ENCODE results near the gene ZNF750. TPM values are rescaled to one million over a fixed set of nuclear protein-coding genes. Genes with fewer than 3 reads are reported as not detected.

ZNF750 gene
- total RNA-seq, 8 experiments from 2014 or later = 0.07 to 2.5 (median 0.42) TPM

- Histone ChIP-seq H3K4me1 (replicated peaks in 1 of 2) (peaks cover 20 to 22% of the 10 kb centered on the region in 2 donors), H3K4me3 (no peak overlapping the region), H3K27ac (no peak overlapping the region)
- no peak for ATAC-seq (replicated peaks in 6 of 8)
- in situ Hi-C loops (cut with MboI; ENCODE audit: low pct_unique_long_range_greater_than_20kb in 2 of 9, low sequenced_read_pairs in 9 of 9, unreplicated experiment in 9 of 9) = no loop called here
- 84 to 100% (median 99%) methylated on average over 1 to 17 of the region's 35 CpGs; no CpG with 5 or more reads in 7 of the 10 experiments for WGBS, 10 experiments
Observed at GRCh38 chr17:82870091-82870491, 30.3 kb upstream of the ZNF750 start.

DNA sequence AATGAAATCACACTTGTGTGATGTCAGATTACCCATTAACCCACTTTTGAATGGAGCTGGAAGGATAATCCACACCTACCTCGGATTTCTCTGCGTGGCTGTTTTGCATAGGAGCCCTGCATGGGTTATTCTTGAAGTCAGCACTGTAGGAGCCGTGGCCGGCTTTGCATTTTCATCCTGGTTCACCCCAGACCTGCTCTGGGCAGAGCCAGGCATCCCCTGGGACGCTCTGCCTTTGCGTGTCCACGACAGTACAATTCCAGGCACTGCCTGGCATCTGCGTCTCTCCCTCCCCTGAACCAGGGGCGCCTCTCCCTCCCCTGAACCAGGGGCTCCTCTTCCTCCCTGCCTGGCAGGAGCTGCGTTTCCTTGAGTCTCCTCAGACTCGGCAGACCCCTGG, 29.7 kb upstream of the ZNF750 start:
- in situ Hi-C loops (cut with MboI; ENCODE audit: low pct_unique_long_range_greater_than_20kb in 2 of 9, low sequenced_read_pairs in 9 of 9, unreplicated experiment in 9 of 9) = no loop called here
- ATAC-seq (replicated peaks in 6 of 8) = peak in 1 of 8 experiments; percentile 12
- Histone ChIP-seq H3K27ac (no peak overlapping the region), H3K4me3 (no peak overlapping the region), H3K4me1 (replicated peaks in 1 of 2) (peaks cover 20 to 28% of the 10 kb centered on the region in 2 donors)
- WGBS, 10 experiments = 40 to 97% (median 60%) methylated on average over 1 to 5 of the region's 11 CpGs; no CpG with 5 or more reads in 4 of the 10 experiments

GRCh38 chr17:82868715-82869131, 28.9 kb upstream of the ZNF750 start:
- H3K27ac ChIP-seq = no peak overlapping the region
- peaks cover 28 to 36% of the 10 kb centered on the region in 2 donors for H3K4me1 ChIP-seq (replicated peaks in 1 of 2)
- H3K4me3 ChIP-seq = no peak overlapping the region
- WGBS, 10 experiments = 84 to 95% (median 88%) methylated on average over 3 to 14 of the region's 21 CpGs; no CpG with 5 or more reads in 3 of the 10 experiments
- peak in 1 of 8 experiments; percentile 33 for ATAC-seq (replicated peaks in 6 of 8)
- in situ Hi-C loops (cut with MboI; ENCODE audit: low pct_unique_long_range_greater_than_20kb in 2 of 9, low sequenced_read_pairs in 9 of 9, unreplicated experiment in 9 of 9) = no loop called here

DNA sequence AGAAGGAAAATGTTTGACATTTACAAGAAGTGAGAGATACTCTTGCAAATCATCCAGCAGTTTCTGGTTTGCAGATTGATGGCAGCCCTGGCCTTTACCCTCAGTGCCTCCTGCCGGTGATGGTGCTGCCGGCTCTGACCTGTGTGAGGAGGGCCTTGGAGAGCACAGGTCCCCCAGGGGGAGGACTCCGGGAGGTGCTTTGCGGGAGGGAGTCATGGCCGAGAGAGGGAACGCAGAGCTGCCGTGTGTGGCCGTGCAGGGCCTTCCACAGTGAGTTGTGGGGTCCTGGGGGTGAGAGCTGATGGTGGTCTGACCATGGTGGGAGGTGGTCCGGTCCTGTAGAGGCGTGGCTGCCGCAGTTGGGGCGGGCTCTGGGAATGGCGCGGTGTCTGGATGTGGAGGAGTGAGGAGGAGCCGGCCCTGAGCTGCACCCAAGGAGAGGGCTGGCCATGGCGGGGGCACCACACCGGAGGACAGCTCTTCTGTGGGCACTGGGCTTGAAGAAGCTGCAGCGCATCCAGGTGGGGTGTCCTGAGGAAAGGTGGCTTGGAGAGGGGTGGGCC, 28.0 kb upstream of the ZNF750 start:
- WGBS, 10 experiments = 78 to 97% (median 87%) methylated on average over 3 to 7 of the region's 18 CpGs; no CpG with 5 or more reads in 7 of the 10 experiments
- Histone ChIP-seq H3K4me1 (replicated peaks in 1 of 2) (peaks cover 30 to 40% of the 10 kb centered on the region in 2 donors), H3K27ac (peak overlapping the region in 1 of 2 donors; percentile 71), H3K4me3 (no peak overlapping the region)
- in situ Hi-C loops (cut with MboI; ENCODE audit: low pct_unique_long_range_greater_than_20kb in 2 of 9, low sequenced_read_pairs in 9 of 9, unreplicated experiment in 9 of 9) = no loop called here
- ATAC-seq (replicated peaks in 6 of 8) = no peak

DNA sequence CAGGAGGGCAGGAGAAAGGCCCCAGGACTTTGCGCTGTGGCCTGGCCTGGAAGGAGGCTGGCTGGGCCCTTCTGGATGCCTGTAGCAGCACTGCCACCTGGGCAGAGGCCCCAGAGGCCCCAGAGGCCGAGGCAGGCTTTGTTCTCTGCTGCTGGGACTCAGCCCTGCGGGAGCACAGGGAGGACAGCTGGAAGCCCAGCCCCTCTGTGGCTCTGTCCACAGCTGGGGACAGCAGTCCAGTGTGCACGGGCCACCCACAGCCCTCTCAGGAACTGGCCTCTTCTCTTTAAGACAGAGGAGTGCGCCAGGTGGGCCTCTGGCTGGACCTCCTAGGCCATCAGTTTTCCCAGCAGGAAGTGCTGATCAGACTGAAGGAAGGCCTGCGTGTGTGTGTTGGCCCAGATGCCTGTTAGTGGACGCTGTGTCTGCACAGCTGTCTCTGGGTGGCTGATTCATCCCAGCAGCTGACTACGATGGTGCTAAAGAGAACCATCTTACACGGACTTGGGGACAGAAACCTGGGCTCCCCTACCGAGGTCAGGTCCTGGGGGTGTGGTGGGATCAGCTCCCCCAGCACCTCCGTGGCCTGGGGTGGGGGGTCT, 26.9 kb upstream of the ZNF750 start:
- Histone ChIP-seq H3K27ac (peak overlapping the region; percentile 17 to 71), H3K4me1 (replicated peaks in 1 of 2) (peaks cover 33 to 40% of the 10 kb centered on the region in 2 donors), H3K4me3 (no peak overlapping the region)
- ATAC-seq (replicated peaks in 6 of 8) = peak; percentile 22 to 80 (median 71)
- WGBS, 10 experiments = 58 to 82% methylated on average over 2 to 4 of the region's 11 CpGs; no CpG with 5 or more reads in 8 of the 10 experiments
- in situ Hi-C loops (cut with MboI; ENCODE audit: low pct_unique_long_range_greater_than_20kb in 2 of 9, low sequenced_read_pairs in 9 of 9, unreplicated experiment in 9 of 9) = no loop called here

GRCh38 chr17:82865774-82866395, 26.1 kb upstream of the ZNF750 start:
- in situ Hi-C loops (cut with MboI; ENCODE audit: low pct_unique_long_range_greater_than_20kb in 2 of 9, low sequenced_read_pairs in 9 of 9, unreplicated experiment in 9 of 9) = no loop called here
- Histone ChIP-seq H3K27ac (peak overlapping the region in 1 of 2 donors; percentile 71), H3K4me3 (no peak overlapping the region), H3K4me1 (replicated peaks in 1 of 2) (peaks cover 33 to 40% of the 10 kb centered on the region in 2 donors)
- 60 to 100% (median 78%) methylated on average over 2 to 7 of the region's 9 CpGs; no CpG with 5 or more reads in 1 of the 10 experiments for WGBS, 10 experiments
- ATAC-seq (replicated peaks in 6 of 8) = no peak

GRCh38 chr17:82865274-82865673, 25.5 kb upstream of the ZNF750 start:
- H3K27ac ChIP-seq = peak overlapping the region in 1 of 2 donors; percentile 5
- ATAC-seq (replicated peaks in 6 of 8) = no peak
- WGBS, 10 experiments = 80 to 100% (median 85%) methylated on average over 1 to 10 of the region's 23 CpGs; no CpG with 5 or more reads in 5 of the 10 experiments
- in situ Hi-C loops (cut with MboI; ENCODE audit: low pct_unique_long_range_greater_than_20kb in 2 of 9, low sequenced_read_pairs in 9 of 9, unreplicated experiment in 9 of 9) = no loop called here
- H3K4me1 ChIP-seq (replicated peaks in 1 of 2) = peaks cover 33 to 40% of the 10 kb centered on the region in 2 donors
- no peak overlapping the region for H3K4me3 ChIP-seq

DNA sequence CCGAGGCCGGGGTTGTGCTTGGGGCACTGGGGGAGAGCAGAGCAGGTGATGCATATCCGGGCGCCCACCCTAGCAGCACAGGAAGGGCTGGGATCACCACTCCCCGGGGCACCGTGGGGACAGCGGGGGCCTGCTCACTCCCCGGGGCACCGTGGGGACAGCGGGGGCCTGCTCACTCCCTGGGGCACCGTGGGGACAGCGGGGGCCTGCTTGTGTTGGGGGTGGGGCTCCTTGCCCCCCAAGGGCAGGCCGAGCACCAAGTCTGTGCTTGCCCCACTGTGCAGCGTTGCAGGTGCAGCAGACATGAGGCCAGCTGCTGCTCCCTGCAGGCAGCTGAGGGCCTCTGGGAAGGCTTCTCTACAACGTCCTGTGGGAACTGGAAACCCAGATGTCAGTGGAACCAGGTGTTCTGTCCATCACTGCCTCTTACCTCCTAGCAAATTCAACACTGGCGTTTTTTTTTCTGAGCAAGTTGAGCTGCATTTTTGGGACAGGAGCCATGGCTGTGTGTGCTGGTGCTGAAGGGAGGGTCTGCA, 25.0 kb upstream of the ZNF750 start:
- 94 to 100% methylated on average over 1 to 5 of the region's 16 CpGs; no CpG with 5 or more reads in 8 of the 10 experiments for WGBS, 10 experiments
- ATAC-seq (replicated peaks in 6 of 8) = no peak
- Histone ChIP-seq H3K4me3 (no peak overlapping the region), H3K27ac (peak overlapping the region; percentile 5 to 22), H3K4me1 (replicated peaks in 1 of 2) (peaks cover 33 to 40% of the 10 kb centered on the region in 2 donors)
- in situ Hi-C loops (cut with MboI; ENCODE audit: low pct_unique_long_range_greater_than_20kb in 2 of 9, low sequenced_read_pairs in 9 of 9, unreplicated experiment in 9 of 9) = no loop called here

- peak; percentile 59 to 82 (median 73) for ATAC-seq (replicated peaks in 6 of 8)
- Histone ChIP-seq H3K4me3 (no peak overlapping the region), H3K27ac (peak overlapping the region in 1 of 2 donors; percentile 22), H3K4me1 (replicated peaks in 1 of 2) (peaks cover 33 to 42% of the 10 kb centered on the region in 2 donors)
- in situ Hi-C loops (cut with MboI; ENCODE audit: low pct_unique_long_range_greater_than_20kb in 2 of 9, low sequenced_read_pairs in 9 of 9, unreplicated experiment in 9 of 9) = no loop called here
- 17 to 94% (median 56%) methylated on average over 2 to 13 of the region's 18 CpGs; no CpG with 5 or more reads in 2 of the 10 experiments for WGBS, 10 experiments
Observed at GRCh38 chr17:82863941-82864712, 24.3 kb upstream of the ZNF750 start.

DNA sequence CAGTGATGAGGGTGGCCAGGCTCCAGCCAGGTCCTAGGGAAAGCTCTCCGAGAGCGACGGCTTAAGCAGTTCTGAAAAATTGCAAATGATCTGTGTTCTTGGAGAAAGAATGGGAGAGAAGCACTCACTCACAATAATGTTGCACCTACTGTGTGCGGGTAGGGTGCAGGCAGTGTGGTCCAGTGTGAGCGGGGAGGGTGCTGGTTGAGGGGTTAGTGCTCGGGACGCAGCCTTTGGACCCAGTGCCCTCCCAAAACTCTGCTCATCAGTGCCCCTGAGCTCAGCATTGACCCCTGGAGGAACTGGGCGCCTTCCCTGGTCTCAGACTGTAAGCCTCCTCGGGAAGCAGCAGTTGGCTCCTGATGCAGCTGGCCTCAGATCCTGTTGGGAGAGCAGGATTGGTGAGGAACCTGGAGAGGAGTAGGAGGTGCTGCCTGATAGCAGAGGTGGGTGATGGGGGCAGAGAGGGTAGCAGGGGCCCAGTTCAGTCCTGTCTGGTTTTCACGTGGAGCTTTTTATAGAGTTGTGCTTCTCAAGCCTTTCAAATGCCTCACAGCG, 23.6 kb upstream of the ZNF750 start:
- WGBS, 10 experiments = 14 to 100% (median 81%) methylated on average over 1 to 6 of the region's 11 CpGs; no CpG with 5 or more reads in 2 of the 10 experiments
- peak overlapping the region in 1 of 2 donors; percentile 22 for H3K27ac ChIP-seq
- in situ Hi-C loops (cut with MboI; ENCODE audit: low pct_unique_long_range_greater_than_20kb in 2 of 9, low sequenced_read_pairs in 9 of 9, unreplicated experiment in 9 of 9) = no loop called here

DNA sequence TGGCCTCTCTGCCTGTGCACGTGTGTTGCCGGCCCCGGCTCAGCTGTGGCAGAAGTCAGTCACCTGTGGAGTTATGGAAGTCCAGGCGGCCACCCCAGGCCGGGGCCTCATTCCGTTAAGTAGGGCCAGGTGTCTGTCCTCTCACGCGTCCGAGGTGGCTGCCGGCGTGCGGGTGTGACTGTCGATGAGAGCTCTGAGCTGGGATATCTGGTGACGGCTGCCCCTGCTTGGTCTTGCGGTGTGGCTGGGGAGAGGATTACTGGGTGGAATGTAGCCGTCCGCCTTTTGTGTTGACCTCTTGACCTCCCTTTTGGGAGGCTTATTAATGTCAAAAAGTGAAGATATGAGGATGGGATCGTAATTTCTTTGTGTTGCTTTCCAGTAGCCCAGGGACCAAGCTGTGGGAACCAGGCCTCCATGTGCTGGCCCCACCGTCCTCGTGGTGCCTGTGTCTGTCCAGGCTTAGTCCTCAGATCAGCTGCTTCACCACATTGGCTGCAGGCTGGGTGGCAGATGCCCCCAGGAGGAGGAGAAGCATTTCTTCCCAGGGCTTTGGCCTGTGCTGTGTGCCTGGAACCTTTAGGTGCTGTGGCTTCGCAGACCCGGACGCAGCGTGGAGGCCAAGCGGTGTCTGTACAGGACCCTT, 23.0 kb upstream of the ZNF750 start:
- ATAC-seq (replicated peaks in 6 of 8) = no peak
- H3K27ac ChIP-seq = no peak overlapping the region
- WGBS, 10 experiments = 75 to 98% (median 88%) methylated on average over 4 to 14 of the region's 25 CpGs; no CpG with 5 or more reads in 4 of the 10 experiments
- H3K4me3 ChIP-seq = no peak overlapping the region
- in situ Hi-C loops (cut with MboI; ENCODE audit: low pct_unique_long_range_greater_than_20kb in 2 of 9, low sequenced_read_pairs in 9 of 9, unreplicated experiment in 9 of 9) = no loop called here
- peaks cover 33 to 42% of the 10 kb centered on the region in 2 donors for H3K4me1 ChIP-seq (replicated peaks in 1 of 2)

More for the DNA sequence above, 23.6 kb upstream of the ZNF750 start:
- ATAC-seq (replicated peaks in 6 of 8) = peak in 5 of 8 experiments; percentile 0 to 30 (median 6)
- Histone ChIP-seq H3K4me3 (no peak overlapping the region), H3K4me1 (replicated peaks in 1 of 2) (peaks cover 33 to 42% of the 10 kb centered on the region in 2 donors)

DNA sequence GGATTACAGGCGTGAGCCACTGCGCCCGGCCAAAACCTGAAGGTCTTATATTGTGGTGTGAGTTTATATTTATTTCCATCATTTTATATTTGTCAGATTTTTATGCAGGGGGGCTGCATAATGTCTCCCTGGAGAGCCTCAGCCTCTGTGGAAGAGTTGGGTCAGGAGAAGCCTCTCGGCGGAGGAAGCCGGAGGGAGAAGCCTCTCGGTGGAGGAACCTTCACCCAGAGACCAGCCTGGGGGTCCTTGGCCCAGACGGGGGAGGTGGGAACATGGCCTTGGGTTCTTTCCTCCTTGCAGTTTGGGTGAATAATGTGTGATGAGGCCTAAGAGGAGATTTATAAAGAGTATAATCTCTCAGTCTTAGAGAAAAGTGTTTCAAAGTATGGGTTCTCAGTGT, 22.4 kb upstream of the ZNF750 start:
- in situ Hi-C loops (cut with MboI; ENCODE audit: low pct_unique_long_range_greater_than_20kb in 2 of 9, low sequenced_read_pairs in 9 of 9, unreplicated experiment in 9 of 9) = no loop called here
- Histone ChIP-seq H3K27ac (no peak overlapping the region), H3K4me3 (no peak overlapping the region), H3K4me1 (replicated peaks in 1 of 2) (peaks cover 29 to 41% of the 10 kb centered on the region in 2 donors)
- no CpG with 5 or more reads among the region's 8 CpGs for WGBS, 10 experiments
- ATAC-seq (replicated peaks in 6 of 8) = no peak

All from motor neuron (in vitro differentiated cells).